ENCODE measurements around the gene KIF19. TPM values are rescaled to one million over a fixed set of nuclear protein-coding genes. Genes with fewer than 3 reads are reported as not detected.
"Not testable (repeated sequence)": the region's sequence is repeated elsewhere in the genome, so short reads cannot be mapped to it uniquely, and the experiment has no call there.

KIF19 gene
- total RNA-seq, 1 donor from 2014 or later, result 16.3 TPM

GRCh38 chr17:74390680-74391653 is 64.9 kb downstream of the KIF19 start:
- no peak for DNase-seq

- DNase-seq, result no peak
These were observed 65.7 kb downstream of the KIF19 start for GRCh38 chr17:74391771-74392170.

GRCh38 chr17:74392848-74393247 is 66.8 kb downstream of the KIF19 start:
- no peak for DNase-seq

GRCh38 chr17:74393346-74393942 is 67.4 kb downstream of the KIF19 start:
- no peak for DNase-seq

- DNase-seq, result no peak
These were observed 68.4 kb downstream of the KIF19 start for GRCh38 chr17:74394275-74394950.

- no peak for DNase-seq
These were observed 69.0 kb downstream of the KIF19 start for GRCh38 chr17:74394977-74395376.

GRCh38 chr17:74396567-74396966 is 70.5 kb downstream of the KIF19 start:
- no peak for DNase-seq

GRCh38 chr17:74402048-74402447 is 76.0 kb downstream of the KIF19 start:
- no peak for DNase-seq

- DNase-seq, result no peak
These were observed 77.6 kb downstream of the KIF19 start for GRCh38 chr17:74403512-74404137.

GRCh38 chr17:74404218-74404617 is 78.2 kb downstream of the KIF19 start:
- no peak for DNase-seq

GRCh38 chr17:74404789-74405188 is 78.8 kb downstream of the KIF19 start:
- no peak for DNase-seq

- DNase-seq, result not testable (repeated sequence)
These were observed 79.3 kb downstream of the KIF19 start for GRCh38 chr17:74405311-74405710.

Other genes with a start within 250 kb of the KIF19 start
- gene RPL38, start 122.5 kb upstream of the KIF19 start, total RNA-seq, result 625 and 929 TPM in 2 replicates
- gene TTYH2, start 112.7 kb upstream of the KIF19 start, total RNA-seq, result 0.70 and 2.2 TPM in 2 replicates
- gene DNAI2, start 52.0 kb upstream of the KIF19 start, total RNA-seq, result not detected in 2 replicates
- gene BTBD17, start 35.6 kb downstream of the KIF19 start, total RNA-seq, result 0.17 TPM in 1 of 2 replicates, not detected in the other
- gene GPR142, start 41.3 kb downstream of the KIF19 start, total RNA-seq, result 0.09 and 0.68 TPM in 2 replicates
- gene GPRC5C, start 105.9 kb downstream of the KIF19 start, total RNA-seq, result 1.8 and 2.0 TPM in 2 replicates
- not detected in 2 replicates for gene CD300A, start 140.4 kb downstream of the KIF19 start, total RNA-seq
- gene CD300LB, start 205.2 kb downstream of the KIF19 start, total RNA-seq, result not detected in 2 replicates
- gene CD300C, start 219.9 kb downstream of the KIF19 start, total RNA-seq, result not detected in 2 replicates
- not detected in 2 replicates for gene CD300H, start 241.3 kb downstream of the KIF19 start, total RNA-seq

Data from dermis blood vessel endothelial cell (primary cell).